Coronary artery (tissue), 2 donors: Measurements from ENCODE around the gene CMTM7.

ENCODE experiments used
- DNase-seq: peaks from one replicate; pipeline ENCODE4 v3.0.0-alpha.2; 2017; ENCODE audit warnings: low spot score
- H3K27ac ChIP-seq, 2 donors: fragments of 200-600 bp; sonication (generic); one replicate each; pipeline ENCODE4 v1.5.1; 2016 to 2019
- H3K4me3 ChIP-seq: fragments of 200-600 bp; sonication (generic); 2 replicates; pipeline ENCODE4 v1.5.1; 2016; ENCODE audit warnings: mild to moderate bottlenecking, moderate library complexity
- CTCF ChIP-seq: fragments of 200-600 bp; sonication (generic); IDR thresholded peaks from one replicate; pipeline ENCODE4 v1.5.1; 2019; ENCODE audit warnings: antibody characterized with exemption

CMTM7 gene

GRCh38 chr3:32372213-32372490 lies 19.5 kb upstream of the CMTM7 start:
- Histone ChIP-seq H3K4me3 (no peak overlapping the region), H3K27ac (no peak overlapping the region)
- no peak for TF ChIP-seq CTCF
- DNase-seq: no peak

- DNase-seq: no peak
- H3K27ac ChIP-seq: no peak overlapping the region
- H3K4me3 ChIP-seq: no peak overlapping the region
- TF ChIP-seq CTCF: no peak
Measured at GRCh38 chr3:32373276-32373675, 18.4 kb upstream of the CMTM7 start.

GRCh38 chr3:32373844-32374243 lies 17.8 kb upstream of the CMTM7 start:
- TF ChIP-seq CTCF: no peak
- DNase-seq: no peak
- Histone ChIP-seq H3K27ac (no peak overlapping the region), H3K4me3 (no peak overlapping the region)

- DNase-seq: no peak
- TF ChIP-seq CTCF: peak; percentile 65
Measured at GRCh38 chr3:32374788-32375595, 16.7 kb upstream of the CMTM7 start.

GRCh38 chr3:32375596-32375930 lies 16.1 kb upstream of the CMTM7 start:
- no peak for TF ChIP-seq CTCF
- H3K4me3 ChIP-seq: no peak overlapping the region
- H3K27ac ChIP-seq: no peak overlapping the region
- no peak for DNase-seq

More at GRCh38 chr3:32374788-32375595, 16.7 kb upstream of the CMTM7 start:
- Histone ChIP-seq H3K4me3 (no peak overlapping the region), H3K27ac (no peak overlapping the region)

GRCh38 chr3:32376115-32376514 lies 15.5 kb upstream of the CMTM7 start:
- no peak for TF ChIP-seq CTCF
- DNase-seq: no peak
- Histone ChIP-seq H3K4me3 (no peak overlapping the region), H3K27ac (no peak overlapping the region)

GRCh38 chr3:32379831-32380500 lies 11.7 kb upstream of the CMTM7 start:
- no peak for DNase-seq
- no peak overlapping the region for H3K4me3 ChIP-seq
- H3K27ac ChIP-seq: no peak overlapping the region
- TF ChIP-seq CTCF: no peak
